Ascending aorta (tissue), 2 donors: Measurements from ENCODE around the gene THSD7B. TPM values are rescaled to one million over a fixed set of nuclear protein-coding genes. Genes with fewer than 3 reads are reported as not detected.

Experiments
- DNase-seq, 2 donors: peaks; one replicate each; pipeline ENCODE4 v3.0.0-alpha.2; 2019; ENCODE audit warnings: low spot score in 2 of 2
- H3K27ac ChIP-seq, 2 donors: fragments of 200-600 bp; sonication (generic); one replicate each; pipeline ENCODE4 v1.5.1; 2016 to 2017; ENCODE audit warnings: mild to moderate bottlenecking in 1 of 2
- H3K27me3 ChIP-seq: fragments of 200-600 bp; sonication (generic); one replicate; pipeline ENCODE4 v1.5.1; 2017
- H3K36me3 ChIP-seq, 2 donors: fragments of 200-600 bp; sonication (generic); one replicate each; pipeline ENCODE4 v1.5.1; 2016
- H3K4me1 ChIP-seq, 2 donors: fragments of 200-600 bp; sonication (generic); one replicate each; pipeline ENCODE4 v1.5.1; 2016 to 2017; ENCODE audit warnings: mild to moderate bottlenecking in 1 of 2
- H3K4me3 ChIP-seq, 2 donors: fragments of 200-600 bp; sonication (generic); one replicate each; pipeline ENCODE4 v1.5.1; 2016 to 2017; ENCODE audit warnings: mild to moderate bottlenecking in 1 of 2
- H3K9me3 ChIP-seq, 2 donors: fragments of 200-600 bp; sonication (generic); one replicate each; pipeline ENCODE4 v1.5.1; 2016
- intact Hi-C: fragments of 100-400 bp; cut with DNase I; formaldehyde crosslinking; loops from one replicate; pipeline ENCODE4 v1.15.1; 2023
- total RNA-seq: library from RNA; depleted of rRNA; stranded (reverse); fragments of >200 nt; gene quantifications from one replicate; pipeline ENCODE4 v1.1.0, GENCODE V29; 2016
- TF ChIP-seq, protein P1 (sequence below), 3 experiments: fragments of 200-600 bp in 2 of 3; fragments of 450-650 bp in 1 of 3; sonication (generic) in 2 of 3; IDR thresholded peaks; one replicate each; pipeline ENCODE4 v1.5.1; 2016 to 2019; ENCODE audit warnings: antibody characterized with exemption in 3 of 3, mild to moderate bottlenecking in 1 of 3, moderate library complexity in 1 of 3

THSD7B gene
- total RNA-seq, 1 donor from 2014 or later, result not detected

DNA sequence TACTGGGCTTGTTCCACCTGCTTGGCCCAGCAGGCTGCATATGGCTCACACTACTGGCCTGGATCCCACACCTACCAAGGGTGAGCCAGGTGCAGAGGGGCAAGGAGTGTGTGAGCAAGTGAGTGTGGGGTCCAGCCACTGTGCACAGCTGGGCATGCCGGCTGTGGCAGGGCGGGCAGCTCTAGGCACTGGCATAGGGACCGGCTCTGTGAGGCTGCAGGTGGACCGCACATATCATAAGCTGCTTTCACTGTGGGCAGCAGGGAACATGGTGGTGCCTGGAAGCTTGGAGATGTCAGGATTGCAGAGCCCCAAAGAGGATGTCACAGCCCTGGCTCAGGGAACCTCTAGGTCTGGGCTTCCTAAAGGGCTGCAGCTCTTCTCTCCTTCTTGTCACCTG, 154.3 kb downstream of the THSD7B start:
- peak overlapping the region in 1 of 2 donors; percentile 2 for H3K27ac ChIP-seq
- H3K4me3 ChIP-seq, result no peak overlapping the region
- no peak for DNase-seq
- TF ChIP-seq, protein P1, sequence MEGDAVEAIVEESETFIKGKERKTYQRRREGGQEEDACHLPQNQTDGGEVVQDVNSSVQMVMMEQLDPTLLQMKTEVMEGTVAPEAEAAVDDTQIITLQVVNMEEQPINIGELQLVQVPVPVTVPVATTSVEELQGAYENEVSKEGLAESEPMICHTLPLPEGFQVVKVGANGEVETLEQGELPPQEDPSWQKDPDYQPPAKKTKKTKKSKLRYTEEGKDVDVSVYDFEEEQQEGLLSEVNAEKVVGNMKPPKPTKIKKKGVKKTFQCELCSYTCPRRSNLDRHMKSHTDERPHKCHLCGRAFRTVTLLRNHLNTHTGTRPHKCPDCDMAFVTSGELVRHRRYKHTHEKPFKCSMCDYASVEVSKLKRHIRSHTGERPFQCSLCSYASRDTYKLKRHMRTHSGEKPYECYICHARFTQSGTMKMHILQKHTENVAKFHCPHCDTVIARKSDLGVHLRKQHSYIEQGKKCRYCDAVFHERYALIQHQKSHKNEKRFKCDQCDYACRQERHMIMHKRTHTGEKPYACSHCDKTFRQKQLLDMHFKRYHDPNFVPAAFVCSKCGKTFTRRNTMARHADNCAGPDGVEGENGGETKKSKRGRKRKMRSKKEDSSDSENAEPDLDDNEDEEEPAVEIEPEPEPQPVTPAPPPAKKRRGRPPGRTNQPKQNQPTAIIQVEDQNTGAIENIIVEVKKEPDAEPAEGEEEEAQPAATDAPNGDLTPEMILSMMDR (IDR thresholded peaks at IDR 0.05), result no peak
- no peaks in the 10 kb centered on the region for H3K36me3 ChIP-seq
- intact Hi-C loops, result no loop called here
- H3K9me3 ChIP-seq, result no peaks in the 10 kb centered on the region
- H3K4me1 ChIP-seq, result peaks cover 0 to 4% of the 10 kb centered on the region in 2 donors
- H3K27me3 ChIP-seq, result no peaks in the 10 kb centered on the region

DNA sequence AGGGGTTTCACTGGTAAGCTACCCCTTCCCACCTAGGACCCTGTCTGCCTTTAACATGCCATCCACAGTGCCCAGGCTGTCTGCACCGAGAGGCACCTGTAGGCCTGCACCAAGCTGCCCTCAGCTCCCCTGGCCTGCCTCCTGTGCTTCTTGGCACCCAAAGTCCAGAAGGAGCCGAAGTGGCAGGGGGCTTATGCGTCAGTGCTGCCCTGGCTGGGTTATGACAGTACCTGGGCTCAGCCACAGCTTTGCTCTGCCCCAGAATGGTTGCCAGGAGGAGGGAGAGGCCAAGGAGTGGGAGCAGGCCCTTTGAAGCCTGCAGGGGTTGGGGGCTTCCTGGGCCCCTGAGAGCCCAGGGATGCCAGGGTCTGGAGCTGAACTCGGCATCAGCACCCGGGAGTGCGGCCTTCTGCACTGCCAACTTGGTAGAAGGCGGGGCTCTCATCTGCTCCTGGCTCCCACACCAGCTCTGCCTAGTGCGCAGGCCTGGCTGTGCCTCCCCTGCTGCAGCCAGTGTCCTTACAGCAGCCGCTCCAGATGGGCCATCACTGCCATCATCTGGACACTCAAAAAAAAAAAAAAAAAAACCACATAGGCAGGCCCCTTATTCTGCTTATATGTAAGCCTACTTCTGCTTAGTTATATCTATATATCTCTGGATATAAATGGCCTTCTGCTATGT, 155.4 kb downstream of the THSD7B start:
- H3K27ac ChIP-seq, result no peak overlapping the region
- TF ChIP-seq, protein P1 (IDR thresholded peaks at IDR 0.05), result peak in 1 of 3 experiments; percentile 23
- DNase-seq, result peak in 1 of 2 donors; percentile 9
- H3K4me3 ChIP-seq, result no peak overlapping the region
- peaks cover 0 to 4% of the 10 kb centered on the region in 2 donors for H3K4me1 ChIP-seq
- no peaks in the 10 kb centered on the region for H3K27me3 ChIP-seq
- intact Hi-C loops, result loop anchor here (1.0 kb wide), 1 partner anchor 497 kb away; no protein-coding TSS in a partner anchor
- H3K36me3 ChIP-seq, result no peaks in the 10 kb centered on the region
- no peaks in the 10 kb centered on the region for H3K9me3 ChIP-seq

DNA sequence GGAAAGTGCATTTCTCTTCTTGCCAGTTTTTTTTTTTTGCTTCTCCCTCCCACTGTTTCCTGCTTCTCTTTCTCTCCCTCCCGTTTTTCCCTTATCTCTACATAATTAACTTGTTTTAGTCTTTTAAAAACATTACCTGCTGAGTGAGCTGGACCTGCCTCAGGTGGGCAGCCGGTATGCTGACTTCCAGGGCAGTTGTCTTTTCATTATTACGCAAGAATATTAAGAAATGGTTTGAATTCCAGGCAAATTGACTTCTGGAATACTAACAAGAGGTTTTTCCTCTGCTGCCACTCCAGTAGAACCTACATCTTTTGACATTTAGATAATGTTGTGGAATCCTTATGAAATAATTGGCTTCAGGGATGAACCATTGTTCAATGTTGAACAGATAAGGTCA, 161.8 kb downstream of the THSD7B start:
- TF ChIP-seq, protein P1 (IDR thresholded peaks at IDR 0.05), result no peak
- no peak overlapping the region for H3K4me3 ChIP-seq
- DNase-seq, result no peak
- H3K27ac ChIP-seq, result no peak overlapping the region
- intact Hi-C loops, result no loop called here
- no peaks in the 10 kb centered on the region for H3K4me1 ChIP-seq
- no peaks in the 10 kb centered on the region for H3K36me3 ChIP-seq
- no peaks in the 10 kb centered on the region for H3K27me3 ChIP-seq
- no peaks in the 10 kb centered on the region for H3K9me3 ChIP-seq

DNA sequence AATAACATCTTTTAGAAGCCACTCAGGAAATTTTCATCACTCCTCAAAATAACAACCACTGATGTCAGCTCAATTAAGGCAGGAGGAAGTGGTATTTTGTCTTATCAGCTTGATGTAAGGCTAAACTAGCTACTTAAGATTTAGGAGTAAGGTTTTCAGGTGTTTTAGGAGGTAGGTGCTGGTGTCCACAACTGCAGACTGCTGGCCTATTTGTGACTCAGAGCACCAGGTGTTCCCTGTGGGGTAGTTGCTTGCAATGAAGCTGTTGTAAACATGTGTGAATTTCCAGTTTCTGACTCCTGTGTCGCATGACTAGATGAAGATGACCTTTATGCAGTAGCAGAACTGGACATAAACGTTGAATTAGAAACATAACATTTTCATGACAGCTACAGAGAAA, 164.2 kb downstream of the THSD7B start:
- no peaks in the 10 kb centered on the region for H3K36me3 ChIP-seq
- no peaks in the 10 kb centered on the region for H3K4me1 ChIP-seq
- H3K27ac ChIP-seq, result no peak overlapping the region
- DNase-seq, result no peak
- TF ChIP-seq, protein P1 (IDR thresholded peaks at IDR 0.05), result no peak
- no peaks in the 10 kb centered on the region for H3K9me3 ChIP-seq
- no peaks in the 10 kb centered on the region for H3K27me3 ChIP-seq
- no peak overlapping the region for H3K4me3 ChIP-seq
- intact Hi-C loops, result no loop called here

DNA sequence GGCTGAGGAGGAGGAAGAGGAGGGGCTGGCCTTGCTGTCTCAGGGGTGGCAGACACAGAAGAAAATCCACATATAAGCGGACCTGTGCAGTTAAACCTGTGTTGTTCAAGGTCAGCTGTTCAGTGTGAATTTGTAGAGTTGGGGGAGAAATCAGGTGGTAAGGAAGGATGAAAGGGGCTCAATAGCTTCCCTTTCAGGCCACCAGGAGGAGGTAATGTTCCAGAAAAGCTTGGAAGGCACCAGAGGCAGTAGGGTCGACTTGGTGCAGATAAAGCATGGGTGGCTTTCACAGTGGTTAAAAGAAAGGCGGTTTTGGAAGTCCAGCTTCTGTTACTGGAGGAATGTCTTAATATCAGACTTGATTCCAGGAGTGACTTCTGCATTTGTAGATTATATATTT, 167.4 kb downstream of the THSD7B start:
- no peak for DNase-seq
- Histone ChIP-seq H3K27me3 (no peaks in the 10 kb centered on the region), H3K9me3 (no peaks in the 10 kb centered on the region), H3K4me3 (no peak overlapping the region), H3K36me3 (no peaks in the 10 kb centered on the region), H3K27ac (no peak overlapping the region), H3K4me1 (no peaks in the 10 kb centered on the region)
- intact Hi-C loops, result loop anchor here (5.0 kb wide), 1 partner anchor 905 kb away; no protein-coding TSS in a partner anchor
- TF ChIP-seq, protein P1 (IDR thresholded peaks at IDR 0.05), result no peak
